ENCODE measurements around the gene TMEM54.

The TMEM54 gene

GRCh38 chr1:32895325-32896215 is 5.6 kb downstream of the TMEM54 start:
- H3K36me3 Mint-ChIP-seq (ENCODE audit: low read depth) = no peaks in the 10 kb centered on the region

GRCh38 chr1:32894681-32895080 is 6.5 kb downstream of the TMEM54 start:
- Mint-ChIP-seq H3K27ac (peak overlapping the region in 1 of 3 experiments; percentile 82), H3K4me3 (no peak overlapping the region), H3K4me1 (peaks cover 14% of the 10 kb centered on the region), H3K27me3 (ENCODE audit: low read depth) (peaks cover 61% of the 10 kb centered on the region), H3K36me3 (ENCODE audit: low read depth) (no peaks in the 10 kb centered on the region), H3K9me3 (no peaks in the 10 kb centered on the region)
- TF ChIP-seq CTCF (IDR thresholded peaks at IDR 0.05; ENCODE audit: unreplicated experiment in 3 of 3) = no peak

More at GRCh38 chr1:32895325-32896215, 5.6 kb downstream of the TMEM54 start:
- Mint-ChIP-seq H3K27ac (peak overlapping the region in 1 of 3 experiments; percentile 16), H3K4me3 (peak overlapping the region; percentile 4 to 58 (median 37)), H3K27me3 (ENCODE audit: low read depth) (peaks cover 60% of the 10 kb centered on the region), H3K9me3 (no peaks in the 10 kb centered on the region), H3K4me1 (peaks cover 14% of the 10 kb centered on the region)
- no peak for TF ChIP-seq CTCF (IDR thresholded peaks at IDR 0.05; ENCODE audit: unreplicated experiment in 3 of 3)

GRCh38 chr1:32894019-32894600 is 7.1 kb downstream of the TMEM54 start:
- no peaks in the 10 kb centered on the region for H3K36me3 Mint-ChIP-seq (ENCODE audit: low read depth)
- H3K4me1 Mint-ChIP-seq = peaks cover 14% of the 10 kb centered on the region
- H3K27ac Mint-ChIP-seq = peak overlapping the region; percentile 82 to 93 (median 88)
- no peak for TF ChIP-seq CTCF (IDR thresholded peaks at IDR 0.05; ENCODE audit: unreplicated experiment in 3 of 3)
- H3K27me3 Mint-ChIP-seq (ENCODE audit: low read depth) = peaks cover 61% of the 10 kb centered on the region
- H3K9me3 Mint-ChIP-seq = no peaks in the 10 kb centered on the region
- peak overlapping the region; percentile 83 to 85 (median 84) for H3K4me3 Mint-ChIP-seq

GRCh38 chr1:32893198-32894018 is 7.8 kb downstream of the TMEM54 start:
- Mint-ChIP-seq H3K9me3 (no peaks in the 10 kb centered on the region), H3K4me3 (peak overlapping the region; percentile 83 to 85 (median 84)), H3K4me1 (peaks cover 14% of the 10 kb centered on the region), H3K27me3 (ENCODE audit: low read depth) (peaks cover 62% of the 10 kb centered on the region), H3K36me3 (ENCODE audit: low read depth) (no peaks in the 10 kb centered on the region), H3K27ac (peak overlapping the region; percentile 82 to 93 (median 88))
- peak; percentile 25 to 60 (median 39) for TF ChIP-seq CTCF (IDR thresholded peaks at IDR 0.05; ENCODE audit: unreplicated experiment in 3 of 3)

- Mint-ChIP-seq H3K4me3 (peak overlapping the region; percentile 84 to 86 (median 85)), H3K27me3 (ENCODE audit: low read depth) (peaks cover 62% of the 10 kb centered on the region), H3K9me3 (no peaks in the 10 kb centered on the region), H3K36me3 (ENCODE audit: low read depth) (no peaks in the 10 kb centered on the region), H3K4me1 (peaks cover 14% of the 10 kb centered on the region), H3K27ac (peak overlapping the region; percentile 11 to 44 (median 43))
- TF ChIP-seq CTCF (IDR thresholded peaks at IDR 0.05; ENCODE audit: unreplicated experiment in 3 of 3) = peak; percentile 78 to 90 (median 79)
These were observed 8.6 kb downstream of the TMEM54 start for GRCh38 chr1:32892368-32893197.
